GM18526 (cell line): ENCODE data around the gene EED.

Experiments used
- POLR2A ChIP-seq: IDR thresholded peaks from 3 replicates; pipeline ENCODE4 v1.6.1; 2011; ENCODE audit not compliant: insufficient read length; ENCODE audit errors: extremely low read depth

Gene EED

GRCh38 chr11:86269645-86270044 is 25.1 kb downstream of the EED start:
- TF ChIP-seq POLR2A: no peak

DNA sequence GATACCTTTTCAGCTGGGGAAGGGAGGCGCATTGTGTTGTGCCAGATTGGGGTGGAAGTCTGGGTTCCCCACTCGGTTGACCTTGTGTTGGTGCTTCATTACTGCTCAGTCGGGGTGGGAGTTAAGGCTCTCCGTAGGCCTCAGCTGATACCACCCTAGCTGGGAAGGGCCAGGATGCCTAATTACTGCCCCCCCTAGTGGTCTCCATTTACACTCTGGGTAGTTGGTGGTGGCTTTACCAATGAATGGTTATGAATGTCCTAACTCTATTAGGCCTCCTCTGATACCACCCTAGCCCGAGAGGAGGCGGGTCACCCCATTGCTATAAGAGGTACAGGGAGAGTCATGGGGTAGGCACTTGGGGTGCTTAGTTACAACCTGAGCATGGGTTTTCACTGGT is 29.9 kb downstream of the EED start:
- TF ChIP-seq POLR2A: no peak

GRCh38 chr11:86274999-86275398 is 30.4 kb downstream of the EED start:
- no peak for TF ChIP-seq POLR2A

GRCh38 chr11:86275493-86276370 is 31.2 kb downstream of the EED start:
- no peak for TF ChIP-seq POLR2A

GRCh38 chr11:86277741-86278140 is 33.2 kb downstream of the EED start:
- no peak for TF ChIP-seq POLR2A

DNA sequence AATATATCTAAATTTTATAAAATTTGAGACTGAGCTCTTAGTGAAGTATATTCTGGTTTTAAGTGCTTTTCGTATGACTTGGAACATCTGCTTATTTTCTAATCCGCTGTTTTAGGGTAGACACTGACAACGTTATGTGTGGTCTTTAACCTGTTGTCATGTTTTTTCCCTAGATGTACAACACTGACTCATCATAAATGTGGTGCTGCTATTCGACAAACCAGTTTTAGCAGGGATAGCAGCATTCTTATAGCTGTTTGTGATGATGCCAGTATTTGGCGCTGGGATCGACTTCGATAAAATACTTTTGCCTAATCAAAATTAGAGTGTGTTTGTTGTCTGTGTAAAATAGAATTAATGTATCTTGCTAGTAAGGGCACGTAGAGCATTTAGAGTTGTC is 33.7 kb downstream of the EED start:
- no peak for TF ChIP-seq POLR2A

DNA sequence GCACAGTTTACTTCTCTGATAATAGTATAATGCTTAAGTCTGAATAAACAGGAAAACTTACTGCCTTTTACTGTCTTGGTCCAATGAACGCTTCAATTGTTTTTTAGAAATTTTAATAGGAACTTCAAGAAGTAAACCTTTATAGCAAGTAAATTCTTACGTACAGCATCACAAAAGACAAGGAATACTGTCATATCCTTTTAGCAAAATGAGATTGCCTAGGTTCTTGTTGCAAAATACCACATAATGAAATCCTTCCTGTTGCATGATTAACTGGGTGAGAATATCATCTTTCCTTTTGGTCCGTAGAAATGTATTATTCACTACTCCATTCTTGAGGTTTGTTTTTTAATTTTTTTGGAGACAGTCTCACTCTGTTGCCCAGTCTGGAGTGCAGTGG is 35.2 kb downstream of the EED start:
- TF ChIP-seq POLR2A: no peak

DNA sequence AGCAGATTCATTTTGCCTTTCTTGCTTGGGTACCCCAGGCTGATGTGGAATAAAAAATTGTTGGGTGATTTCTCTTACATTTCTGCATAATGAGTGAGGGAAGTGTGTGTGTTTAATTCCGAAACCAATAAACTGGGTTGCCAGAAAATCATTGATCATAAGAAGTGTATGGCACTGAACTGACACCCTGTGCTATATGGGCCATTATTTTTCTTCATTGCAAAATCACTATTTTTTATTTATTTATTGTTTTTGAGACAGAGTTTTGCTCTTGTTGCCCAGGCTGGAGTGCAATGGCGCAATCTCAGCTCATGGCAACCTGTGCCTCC is 42.9 kb downstream of the EED start:
- no peak for TF ChIP-seq POLR2A

- no peak for TF ChIP-seq POLR2A
These were observed 44.4 kb downstream of the EED start for GRCh38 chr11:86288776-86289507.

DNA sequence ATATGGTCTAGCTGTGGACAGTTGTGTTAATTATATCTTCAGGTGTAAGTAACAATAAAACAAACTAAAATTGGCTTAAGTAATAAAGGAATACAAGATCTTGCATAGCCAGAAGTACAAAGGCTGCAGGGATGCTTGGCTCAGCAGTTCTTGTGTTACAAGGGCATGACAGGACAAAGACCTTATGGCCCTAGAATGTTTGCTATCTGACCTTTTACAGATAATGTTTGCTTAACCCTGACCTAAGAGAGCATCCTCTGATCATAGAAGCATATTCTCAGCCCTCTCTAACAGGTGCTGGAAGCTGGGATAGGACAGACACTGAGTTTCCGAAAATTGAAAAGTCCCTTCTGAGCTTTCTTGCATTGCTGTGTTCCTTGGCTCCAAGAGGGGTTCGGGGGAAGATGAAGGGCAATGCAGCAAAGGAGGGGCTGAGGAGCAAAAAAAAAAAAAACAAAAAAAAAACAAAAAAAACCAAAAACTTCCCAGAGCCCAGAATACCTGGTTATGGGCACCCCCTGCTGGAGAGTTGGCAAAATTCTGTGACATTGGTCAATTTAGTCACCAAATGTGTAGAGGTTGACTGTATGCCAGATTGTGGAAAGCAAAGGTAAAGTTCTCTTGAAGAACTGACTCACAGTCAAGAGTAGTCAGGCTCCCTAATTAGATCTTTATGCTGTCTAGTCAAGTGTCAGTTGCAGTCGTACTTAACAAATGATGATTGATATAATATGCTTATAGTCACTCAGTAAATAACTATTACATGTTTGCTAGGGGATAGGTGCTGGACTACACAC is 47.1 kb downstream of the EED start:
- no peak for TF ChIP-seq POLR2A

GRCh38 chr11:86292912-86293616 is 48.5 kb downstream of the EED start:
- TF ChIP-seq POLR2A: no peak

- TF ChIP-seq POLR2A: no peak
These were observed 49.5 kb downstream of the EED start for GRCh38 chr11:86294026-86294425.

GRCh38 chr11:86301742-86302091 is 57.2 kb downstream of the EED start:
- TF ChIP-seq POLR2A: no peak

DNA sequence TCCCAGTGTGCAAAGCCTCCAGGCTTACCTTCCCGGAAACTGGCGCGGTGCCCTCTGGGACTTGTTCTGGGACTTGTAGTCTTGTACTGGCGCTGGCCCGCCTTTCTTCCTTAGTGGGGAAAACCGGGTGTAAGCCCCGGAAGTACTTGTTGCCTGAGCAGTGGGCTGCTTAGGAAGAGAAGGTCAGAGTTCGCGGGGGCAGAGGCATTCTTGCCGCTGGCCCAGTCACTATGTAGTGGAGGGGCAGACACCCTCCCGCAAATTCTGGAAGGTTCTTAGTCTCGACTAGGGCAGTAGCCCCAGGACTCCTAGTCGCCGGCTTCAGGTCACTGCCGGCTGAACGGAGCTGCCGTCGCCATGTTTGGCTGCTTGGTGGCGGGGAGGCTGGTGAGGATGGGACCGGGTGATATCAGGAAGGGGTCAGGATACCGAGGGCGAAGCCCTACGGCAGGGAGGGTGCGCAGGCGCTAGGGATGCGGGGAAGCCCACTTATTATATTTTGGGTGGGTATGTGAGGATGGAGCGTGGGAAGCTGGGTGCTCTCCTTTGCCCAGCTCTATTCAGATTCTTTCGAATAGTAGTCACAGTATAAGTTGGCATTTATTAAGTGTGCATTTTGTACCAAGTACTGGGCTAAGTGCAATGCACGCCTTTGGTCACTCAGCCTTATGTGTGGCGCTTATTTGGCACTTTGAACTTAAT is 57.7 kb downstream of the EED start, which contains the start of gene HIKESHI:
HIKESHI (plus strand) TSS at position 149 of the 702 bp plus-strand sequence; CDS start at position 358, 209 bp downstream.
- TF ChIP-seq POLR2A: peak; percentile 85
